ENCODE data around the gene SLC12A7.
"Not testable (repeated sequence)": the region's sequence is repeated elsewhere in the genome, so short reads cannot be mapped to it uniquely, and the experiment has no call there.

Gene SLC12A7

GRCh38 chr5:1140818-1141189 is 28.9 kb upstream of the SLC12A7 start:
- no peak for DNase-seq

- DNase-seq = peak; percentile 31
These were observed 28.4 kb upstream of the SLC12A7 start for GRCh38 chr5:1140171-1140817.

- no peak for DNase-seq
These were observed 27.7 kb upstream of the SLC12A7 start for GRCh38 chr5:1139331-1140170.

GRCh38 chr5:1138445-1139245 is 26.8 kb upstream of the SLC12A7 start:
- DNase-seq = peak; percentile 5

- no peak for DNase-seq
These were observed 25.9 kb upstream of the SLC12A7 start for GRCh38 chr5:1137567-1138444.

GRCh38 chr5:1136814-1137213 is 25.0 kb upstream of the SLC12A7 start:
- DNase-seq = no peak

- no peak for DNase-seq
These were observed 24.0 kb upstream of the SLC12A7 start for GRCh38 chr5:1135696-1136525.

- DNase-seq = no peak
These were observed 22.6 kb upstream of the SLC12A7 start for GRCh38 chr5:1134478-1134877.

- no peak for DNase-seq
These were observed 21.8 kb upstream of the SLC12A7 start for GRCh38 chr5:1133510-1134201.

GRCh38 chr5:1133108-1133507 is 21.2 kb upstream of the SLC12A7 start:
- no peak for DNase-seq

- no peak for DNase-seq
These were observed 20.7 kb upstream of the SLC12A7 start for GRCh38 chr5:1132570-1132969.

- DNase-seq = no peak
These were observed 19.9 kb upstream of the SLC12A7 start for GRCh38 chr5:1131726-1132125.

- DNase-seq = no peak
These were observed 19.3 kb upstream of the SLC12A7 start for GRCh38 chr5:1131191-1131621.

- DNase-seq = no peak
These were observed 18.5 kb upstream of the SLC12A7 start for GRCh38 chr5:1130218-1130946.

GRCh38 chr5:1129711-1130055 is 17.8 kb upstream of the SLC12A7 start:
- DNase-seq = no peak

GRCh38 chr5:1128977-1129710 is 17.3 kb upstream of the SLC12A7 start:
- DNase-seq = no peak

GRCh38 chr5:1127959-1128785 is 16.3 kb upstream of the SLC12A7 start:
- DNase-seq = no peak

- DNase-seq = not testable (repeated sequence)
These were observed 13.8 kb upstream of the SLC12A7 start for GRCh38 chr5:1125695-1126094.

GRCh38 chr5:1125030-1125357 is 13.1 kb upstream of the SLC12A7 start:
- peak; percentile 39 for DNase-seq
